ENCODE results near the gene JMJD1C.

GRCh38 chr10:63161592-63161991, 304.2 kb downstream of the JMJD1C start:
- TF ChIP-seq, protein P1, sequence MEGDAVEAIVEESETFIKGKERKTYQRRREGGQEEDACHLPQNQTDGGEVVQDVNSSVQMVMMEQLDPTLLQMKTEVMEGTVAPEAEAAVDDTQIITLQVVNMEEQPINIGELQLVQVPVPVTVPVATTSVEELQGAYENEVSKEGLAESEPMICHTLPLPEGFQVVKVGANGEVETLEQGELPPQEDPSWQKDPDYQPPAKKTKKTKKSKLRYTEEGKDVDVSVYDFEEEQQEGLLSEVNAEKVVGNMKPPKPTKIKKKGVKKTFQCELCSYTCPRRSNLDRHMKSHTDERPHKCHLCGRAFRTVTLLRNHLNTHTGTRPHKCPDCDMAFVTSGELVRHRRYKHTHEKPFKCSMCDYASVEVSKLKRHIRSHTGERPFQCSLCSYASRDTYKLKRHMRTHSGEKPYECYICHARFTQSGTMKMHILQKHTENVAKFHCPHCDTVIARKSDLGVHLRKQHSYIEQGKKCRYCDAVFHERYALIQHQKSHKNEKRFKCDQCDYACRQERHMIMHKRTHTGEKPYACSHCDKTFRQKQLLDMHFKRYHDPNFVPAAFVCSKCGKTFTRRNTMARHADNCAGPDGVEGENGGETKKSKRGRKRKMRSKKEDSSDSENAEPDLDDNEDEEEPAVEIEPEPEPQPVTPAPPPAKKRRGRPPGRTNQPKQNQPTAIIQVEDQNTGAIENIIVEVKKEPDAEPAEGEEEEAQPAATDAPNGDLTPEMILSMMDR (conservative IDR thresholded peaks at IDR 0.05): no peak
- no peak for TF ChIP-seq ZFX (IDR thresholded peaks at IDR 0.05)

Data from C4-2B (cell line).